Ovary (tissue), 9 donors: Measurements from ENCODE around the gene MAMLD1. TPM values are rescaled to one million over a fixed set of nuclear protein-coding genes. Genes with fewer than 3 reads are reported as not detected.

Source experiments
- DNase-seq, 5 donors: peaks; one replicate each; pipeline ENCODE4 v3.0.0-alpha.2; 2019 to 2020
- H3K27ac ChIP-seq, 2 donors: fragments of 200-600 bp; one replicate each; pipeline versions ENCODE4 v1.5.1 to v1.8.0; 2019 to 2022
- H3K27me3 ChIP-seq: fragments of 200-600 bp; one replicate; pipeline ENCODE4 v1.8.0; 2022
- H3K36me3 ChIP-seq: fragments of 200-600 bp; sonication (generic); one replicate; pipeline ENCODE4 v1.5.1; 2019
- H3K4me1 ChIP-seq: one replicate; pipeline ENCODE4 v1.8.1; 2013; ENCODE audit warnings: mild to moderate bottlenecking, moderate library complexity; ENCODE audit not compliant: insufficient read depth
- H3K4me3 ChIP-seq: fragments of 200-600 bp; sonication (generic); one replicate; pipeline ENCODE4 v1.5.1; 2017
- H3K9me3 ChIP-seq, 2 donors: fragments of 200-600 bp in 1 of 2; sonication (generic) in 1 of 2; one replicate each; pipeline versions ENCODE4 v1.5.1 to v1.8.1; 2013 to 2019; ENCODE audit warnings: mild to moderate bottlenecking in 1 of 2, moderate library complexity in 1 of 2
- EP300 ChIP-seq: sonication (generic); formaldehyde crosslinking; IDR thresholded peaks from one replicate; pipeline ENCODE4 v1.6.1; 2017; ENCODE audit warnings: antibody characterized with exemption
- POLR2A ChIP-seq: fragments of 450-650 bp; IDR thresholded peaks from one replicate; pipeline ENCODE4 v1.6.1; 2017; ENCODE audit warnings: antibody characterized with exemption, mild to moderate bottlenecking, moderate library complexity
- WGBS, 3 donors: extraction: QIAGEN DNeasy Blood & Tissue Kit in 1 of 3; methylation state at CpG; one replicate each; pipeline versions ENCODE4 v1.1.5 to v1.1.7; 2013 to 2017; 5-methylcytosine and 5-hydroxymethylcytosine counted together
- intact Hi-C, 4 donors: fragments of 100-400 bp; cut with DNase I; formaldehyde crosslinking; loops; one replicate each; pipeline versions ENCODE4 v1.11.0 to v1.15.1; 2022 to 2023
- polyA plus RNA-seq, 2 donors: library from polyadenylated mRNA; stranded (reverse); fragments of 200-250 nt in 1 of 2; fragments of 350-450 nt in 1 of 2; fragmentation: Illumina TruSeq in 1 of 2; extraction: RNeasy Lipid Tissue Mini Kit (QIAGEN cat#74804) in 1 of 2; gene quantifications; one replicate each; pipeline ENCODE4 v1.2.3, GENCODE V29; 2013 to 2014
- total RNA-seq, 7 donors: library from RNA; depleted of rRNA in 2 of 7; stranded (reverse); fragments of >200 nt in 2 of 7; fragmentation: NEBNext Ultra II Directional in 3 of 7; extraction: Animal tissue kit (Norgen Biotek cat#: 25700) in 3 of 7; gene quantifications; one replicate each; pipeline versions ENCODE4 v1.1.0 to v1.2.4, GENCODE V29; 2016 to 2023
- TF ChIP-seq, protein P1 (sequence below), 3 donors: fragments of 450-650 bp in 2 of 3; fragments of 200-600 bp in 1 of 3; IDR thresholded peaks; one replicate each; pipeline versions ENCODE4 v1.5.1 to v1.8.0; 2016 to 2022; ENCODE audit warnings: antibody characterized with exemption in 3 of 3, mild to moderate bottlenecking in 1 of 3
- donor health status: DM: no; HTN: no; CAD: no; lungs with moderate emphysema.
- donor health status: DM: no; HTN: no; CAD: no.
- donor health status: Bipolar disorder and iron deficiency.
- donor health status: DM: yes; HTN: yes; CAD: no.
- donor health status: DM: no; HTN: no; CAD: no.
- donor health status: DM: yes; HTN: yes; CAD: no.

The MAMLD1 gene
- total and polyA plus RNA-seq, 9 donors: 7.1 to 37.9 (median 20.7) TPM

DNA sequence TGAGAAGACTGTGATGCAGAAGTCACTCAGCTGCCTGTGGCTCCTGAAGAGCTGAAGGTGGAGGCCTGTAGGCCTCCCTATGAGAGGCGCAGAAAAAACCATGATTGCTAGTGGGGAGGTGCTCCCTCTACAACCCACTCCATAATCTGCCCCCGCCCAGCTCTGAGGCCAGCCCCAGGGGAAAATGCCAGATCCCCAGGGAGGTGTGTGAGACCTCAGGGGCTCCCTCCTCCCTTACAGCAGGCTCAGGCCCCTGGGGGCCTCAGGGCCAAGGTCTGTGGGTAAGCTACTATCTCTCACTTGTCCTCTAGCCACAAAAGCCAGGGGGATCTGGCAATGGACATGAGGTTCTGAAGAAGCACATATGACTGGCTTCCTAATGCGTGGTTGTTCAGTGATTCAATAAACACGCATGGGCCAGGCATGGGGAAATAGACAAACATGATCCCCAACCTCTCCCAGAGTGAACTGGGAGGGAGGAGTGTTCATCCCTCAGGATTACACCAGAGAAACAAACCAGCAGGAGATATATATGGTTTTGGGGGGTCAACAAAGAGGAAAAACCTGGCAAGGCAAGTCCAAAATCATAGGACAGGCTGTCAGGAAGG, 154.3 kb downstream of the MAMLD1 start:
- 52 to 57% (median 54%) methylated on average over 4 of the region's 4 CpGs for WGBS, 3 donors
- Histone ChIP-seq H3K4me1 (peaks cover 2% of the 10 kb centered on the region), H3K9me3 (no peaks in the 10 kb centered on the region), H3K4me3 (no peak overlapping the region), H3K27me3 (no peaks in the 10 kb centered on the region), H3K36me3 (no peaks in the 10 kb centered on the region), H3K27ac (peak overlapping the region in 1 of 2 donors; percentile 34)
- intact Hi-C loops: no loop called here
- DNase-seq: peak in 3 of 5 donors; percentile 42 to 62 (median 50)
- TF ChIP-seq EP300: no peak
- TF ChIP-seq POLR2A: no peak
- TF ChIP-seq, protein P1, sequence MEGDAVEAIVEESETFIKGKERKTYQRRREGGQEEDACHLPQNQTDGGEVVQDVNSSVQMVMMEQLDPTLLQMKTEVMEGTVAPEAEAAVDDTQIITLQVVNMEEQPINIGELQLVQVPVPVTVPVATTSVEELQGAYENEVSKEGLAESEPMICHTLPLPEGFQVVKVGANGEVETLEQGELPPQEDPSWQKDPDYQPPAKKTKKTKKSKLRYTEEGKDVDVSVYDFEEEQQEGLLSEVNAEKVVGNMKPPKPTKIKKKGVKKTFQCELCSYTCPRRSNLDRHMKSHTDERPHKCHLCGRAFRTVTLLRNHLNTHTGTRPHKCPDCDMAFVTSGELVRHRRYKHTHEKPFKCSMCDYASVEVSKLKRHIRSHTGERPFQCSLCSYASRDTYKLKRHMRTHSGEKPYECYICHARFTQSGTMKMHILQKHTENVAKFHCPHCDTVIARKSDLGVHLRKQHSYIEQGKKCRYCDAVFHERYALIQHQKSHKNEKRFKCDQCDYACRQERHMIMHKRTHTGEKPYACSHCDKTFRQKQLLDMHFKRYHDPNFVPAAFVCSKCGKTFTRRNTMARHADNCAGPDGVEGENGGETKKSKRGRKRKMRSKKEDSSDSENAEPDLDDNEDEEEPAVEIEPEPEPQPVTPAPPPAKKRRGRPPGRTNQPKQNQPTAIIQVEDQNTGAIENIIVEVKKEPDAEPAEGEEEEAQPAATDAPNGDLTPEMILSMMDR (IDR thresholded peaks at IDR 0.05): no peak

DNA sequence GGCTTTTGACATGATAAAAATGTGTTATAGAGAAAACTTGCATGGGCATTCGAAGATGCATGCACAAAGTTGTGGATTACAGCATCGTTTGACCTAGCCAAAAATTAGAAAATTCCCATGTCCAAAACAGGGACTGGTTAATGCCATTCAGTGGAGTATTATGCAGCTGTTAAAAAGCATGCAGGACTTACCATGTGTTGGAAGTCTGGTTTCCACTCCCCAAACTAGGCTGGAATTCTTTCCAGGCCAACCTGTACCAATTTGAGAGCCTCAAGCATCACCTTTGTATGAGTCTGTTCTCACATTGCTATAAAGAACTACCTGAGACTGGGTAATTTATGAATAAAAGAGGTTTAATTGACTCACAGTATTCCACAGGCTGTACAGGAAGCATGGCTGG, 159.4 kb downstream of the MAMLD1 start:
- WGBS, 3 donors: 70 to 82% (median 75%) methylated on average over 2 of the region's 2 CpGs
- Histone ChIP-seq H3K27ac (no peak overlapping the region), H3K27me3 (no peaks in the 10 kb centered on the region), H3K36me3 (no peaks in the 10 kb centered on the region), H3K9me3 (no peaks in the 10 kb centered on the region), H3K4me3 (no peak overlapping the region), H3K4me1 (peaks cover 6% of the 10 kb centered on the region)
- TF ChIP-seq, protein P1 (IDR thresholded peaks at IDR 0.05): no peak
- TF ChIP-seq EP300 (no peak), POLR2A (no peak)
- DNase-seq: no peak
- intact Hi-C loops: no loop called here

DNA sequence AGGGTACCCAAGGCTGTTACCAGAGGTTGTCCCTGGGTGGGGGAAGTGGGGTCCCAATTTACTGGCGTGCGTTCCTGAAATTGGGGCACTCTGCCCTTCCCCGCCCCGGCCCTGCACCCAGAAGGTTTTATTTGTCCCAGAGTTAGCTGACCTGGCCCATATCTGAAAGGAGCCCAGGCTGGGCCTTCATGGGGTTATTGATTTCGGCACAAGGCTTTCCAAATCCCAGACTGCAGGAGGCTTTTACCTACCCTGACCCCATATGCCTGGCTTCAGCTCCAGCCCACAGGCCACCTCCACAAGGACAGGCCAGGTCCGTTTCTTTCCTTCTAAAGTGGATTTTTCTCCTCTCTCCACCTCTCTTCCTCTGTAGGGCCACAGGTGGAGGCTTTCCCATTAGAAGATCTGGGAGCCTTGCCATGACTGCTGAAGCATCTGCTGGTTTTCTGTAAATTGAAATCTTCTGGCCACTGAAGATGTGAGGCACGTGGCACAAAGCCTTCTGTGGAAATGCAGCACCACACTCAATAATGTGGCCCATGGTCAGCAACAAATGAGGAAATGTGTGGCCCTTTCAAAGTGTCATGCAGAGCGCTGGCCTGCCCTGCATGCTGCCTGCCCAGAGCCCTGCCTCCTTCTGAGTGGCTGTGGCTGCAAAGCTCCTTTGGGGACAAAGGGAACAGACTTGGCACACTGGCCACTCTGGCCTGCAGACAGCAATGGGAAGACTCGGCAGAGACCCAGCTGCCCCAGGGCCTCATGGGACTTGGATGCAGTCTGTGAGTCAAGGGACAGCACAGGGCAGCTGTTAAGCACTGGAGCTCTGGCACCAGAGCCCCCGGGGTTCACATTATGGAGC, 162.2 kb downstream of the MAMLD1 start:
- no peaks in the 10 kb centered on the region for H3K36me3 ChIP-seq
- H3K9me3 ChIP-seq: no peaks in the 10 kb centered on the region
- no peak overlapping the region for H3K4me3 ChIP-seq
- DNase-seq: no peak
- H3K4me1 ChIP-seq: peaks cover 3% of the 10 kb centered on the region
- TF ChIP-seq EP300: no peak
- TF ChIP-seq POLR2A: no peak
- TF ChIP-seq, protein P1 (IDR thresholded peaks at IDR 0.05): no peak
- 70 to 74% (median 71%) methylated on average over 10 of the region's 10 CpGs for WGBS, 3 donors
- H3K27me3 ChIP-seq: no peaks in the 10 kb centered on the region
- no peak overlapping the region for H3K27ac ChIP-seq
- intact Hi-C loops: no loop called here

DNA sequence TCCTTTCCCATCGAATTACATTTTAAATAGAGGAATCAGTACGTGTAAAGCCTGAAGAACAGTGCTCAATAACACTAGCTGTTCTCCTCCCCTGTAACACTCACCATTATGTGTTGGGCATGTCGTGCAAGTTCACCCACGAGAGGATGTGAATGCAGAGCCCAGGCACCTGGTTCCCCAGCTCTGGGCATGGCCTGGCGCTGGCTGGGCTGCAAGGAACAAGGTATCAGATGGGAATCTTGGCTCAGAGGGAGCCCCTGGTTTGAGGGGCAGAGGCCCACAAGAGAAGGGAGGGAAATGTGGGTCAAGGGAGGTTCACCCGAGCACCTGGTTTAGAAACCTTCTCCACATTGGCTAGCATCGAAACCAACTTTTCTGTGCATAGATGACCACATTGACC, 163.6 kb downstream of the MAMLD1 start:
- no peaks in the 10 kb centered on the region for H3K27me3 ChIP-seq
- H3K27ac ChIP-seq: no peak overlapping the region
- H3K36me3 ChIP-seq: no peaks in the 10 kb centered on the region
- H3K4me3 ChIP-seq: no peak overlapping the region
- TF ChIP-seq EP300 (no peak), POLR2A (no peak)
- TF ChIP-seq, protein P1 (IDR thresholded peaks at IDR 0.05): no peak
- no peaks in the 10 kb centered on the region for H3K9me3 ChIP-seq
- DNase-seq: no peak
- peaks cover 3% of the 10 kb centered on the region for H3K4me1 ChIP-seq
- intact Hi-C loops: no loop called here
- WGBS, 3 donors: 67 to 79% (median 75%) methylated on average over 7 of the region's 7 CpGs
